A673 (cell line): ENCODE results near the gene GNPTAB. TPM values are rescaled to one million over a fixed set of nuclear protein-coding genes. Genes with fewer than 3 reads are reported as not detected.

Experiments
- BruUV-seq: library from RNA; stranded (reverse); fragments of 400-500 nt; replicated peaks from 2 replicates; lab custom pipeline; 2021; lab: Mats Ljungman, UMichigan
- CTCF ChIA-PET: fragments of 300-600 bp; sonication (Branson Sonifier 250); formaldehyde crosslinking; loops from one replicate; lab custom pipeline; 2022; ENCODE audit warnings: antibody characterized with exemption; lab: Charles Lee
- POLR2A ChIA-PET: fragments of 300-600 bp; sonication (Branson Sonifier 250); formaldehyde crosslinking; loops from one replicate; lab custom pipeline; 2022; ENCODE audit warnings: antibody characterized with exemption; ENCODE audit not compliant: low non-redundant PET; lab: Charles Lee
- DNase-seq: peaks from one replicate; pipeline ENCODE4 v3.0.0-alpha.2; 2015; ENCODE audit warnings: low spot score
- H3K27ac ChIP-seq: fragments of 200-600 bp; sonication (generic); 2 replicates; pipeline ENCODE4 v1.5.1; 2016; ENCODE audit warnings: mixed run types, low read depth, mild to moderate bottlenecking, mixed read lengths, antibody characterized with exemption, low read length; ENCODE audit not compliant: poor library complexity, severe bottlenecking
- H3K27me3 ChIP-seq: fragments of 200-600 bp; sonication (generic); replicated peaks from 2 replicates; pipeline ENCODE4 v1.6.1; 2017; ENCODE audit warnings: mixed run types, low read depth, mild to moderate bottlenecking, mixed read lengths, antibody characterized with exemption, low read length; ENCODE audit not compliant: insufficient read depth, poor library complexity
- H3K36me3 ChIP-seq: fragments of 200-600 bp; sonication (generic); 2 replicates; pipeline ENCODE4 v1.6.1; 2016; ENCODE audit warnings: mixed run types, mild to moderate bottlenecking, mixed read lengths, antibody characterized with exemption, low read length; ENCODE audit not compliant: insufficient read depth, poor library complexity, severe bottlenecking
- H3K4me1 ChIP-seq: fragments of 200-600 bp; sonication (generic); 2 replicates; pipeline ENCODE4 v1.6.1; 2017; ENCODE audit warnings: mixed run types, mild to moderate bottlenecking, mixed read lengths, antibody characterized with exemption, low read length; ENCODE audit not compliant: insufficient read depth, poor library complexity, severe bottlenecking
- H3K4me3 ChIP-seq: fragments of 200-600 bp; sonication (generic); 2 replicates; pipeline ENCODE4 v1.5.1; 2016; ENCODE audit warnings: low read depth, mixed run types, mild to moderate bottlenecking, mixed read lengths, low read length; ENCODE audit not compliant: poor library complexity, severe bottlenecking
- H3K9me3 ChIP-seq: fragments of 200-600 bp; sonication (generic); 2 replicates; pipeline ENCODE4 v1.6.1; 2016; ENCODE audit warnings: mixed run types, low read depth, mild to moderate bottlenecking, mixed read lengths, antibody characterized with exemption, low read length; ENCODE audit not compliant: poor library complexity, severe bottlenecking
- CTCF ChIP-seq: fragments of 300-800, 200-600 bp; sonication (generic); conservative IDR thresholded peaks from 2 replicates; pipeline ENCODE4 v1.5.1; 2017; ENCODE audit warnings: low read depth, mild to moderate bottlenecking, antibody characterized with exemption, low read length, moderate library complexity, mixed read lengths
- EZH2 ChIP-seq: fragments of 200-600 bp; sonication (generic); IDR thresholded peaks from 2 replicates; pipeline ENCODE4 v1.6.1; 2017; ENCODE audit warnings: borderline replicate concordance, low read depth, mild to moderate bottlenecking, mixed read lengths, antibody characterized with exemption, low read length; ENCODE audit not compliant: poor library complexity, severe bottlenecking
- intact Hi-C: fragments of 100-400 bp; cut with micrococcal nuclease; formaldehyde crosslinking; loops from one replicate; pipeline ENCODE4 v1.10.0; 2022; ENCODE audit not compliant: unreplicated experiment
- total RNA-seq: library from RNA; stranded (reverse); gene quantifications from 2 replicates; pipeline ENCODE4 v1.2.3, GENCODE V29; 2021

Gene GNPTAB
- total RNA-seq, 1 experiment from 2014 or later: 19.9 TPM

GRCh38 chr12:101722392-101722791 lies 108.4 kb downstream of the GNPTAB start:
- POLR2A ChIA-PET: no interaction called here

GRCh38 chr12:101720118-101720517 lies 110.6 kb downstream of the GNPTAB start:
- Histone ChIP-seq H3K36me3 (no peaks in the 10 kb centered on the region), H3K27ac (no peak overlapping the region), H3K4me3 (no peak overlapping the region), H3K27me3 (no peaks in the 10 kb centered on the region), H3K9me3 (no peaks in the 10 kb centered on the region), H3K4me1 (no peaks in the 10 kb centered on the region)
- ChIA-PET CTCF (no interaction called here), POLR2A (no interaction called here)
- TF ChIP-seq EZH2: no peak
- TF ChIP-seq CTCF: no peak
- intact Hi-C loops: no loop called here
- no peak for DNase-seq
- no TSS peak for BruUV-seq

More at GRCh38 chr12:101722392-101722791, 108.4 kb downstream of the GNPTAB start:
- Histone ChIP-seq H3K4me1 (no peaks in the 10 kb centered on the region), H3K4me3 (no peak overlapping the region), H3K27ac (no peak overlapping the region), H3K9me3 (no peaks in the 10 kb centered on the region), H3K36me3 (no peaks in the 10 kb centered on the region), H3K27me3 (no peaks in the 10 kb centered on the region)
- intact Hi-C loops: no loop called here
- no TSS peak for BruUV-seq
- CTCF ChIA-PET: no interaction called here
- TF ChIP-seq CTCF (no peak), EZH2 (no peak)
- DNase-seq: no peak

GRCh38 chr12:101719566-101719965 lies 111.2 kb downstream of the GNPTAB start:
- H3K4me1 ChIP-seq: no peaks in the 10 kb centered on the region
- BruUV-seq: no TSS peak
- CTCF ChIA-PET: no interaction called here

More at GRCh38 chr12:101719566-101719965, 111.2 kb downstream of the GNPTAB start:
- TF ChIP-seq CTCF (no peak), EZH2 (no peak)
- POLR2A ChIA-PET: interaction anchor here (0.6 kb wide), 1 partner anchor 486 kb away, joined by 3 read pairs; no protein-coding TSS in a partner anchor
- intact Hi-C loops: no loop called here
- H3K9me3 ChIP-seq: no peaks in the 10 kb centered on the region
- no peak for DNase-seq
- no peak overlapping the region for H3K27ac ChIP-seq
- H3K4me3 ChIP-seq: no peak overlapping the region
- no peaks in the 10 kb centered on the region for H3K36me3 ChIP-seq
- H3K27me3 ChIP-seq: no peaks in the 10 kb centered on the region
